GM21737 (cell line): Measurements from ENCODE around the gene P4HB.

Experiments used
- ATAC-seq: cut with Tn5 transposase; IDR thresholded peaks from one replicate; pipeline ENCODE4 v1.9.1; 2021; ENCODE audit warnings: mild to moderate bottlenecking, moderate library complexity; ENCODE audit not compliant: unreplicated experiment

P4HB gene

DNA sequence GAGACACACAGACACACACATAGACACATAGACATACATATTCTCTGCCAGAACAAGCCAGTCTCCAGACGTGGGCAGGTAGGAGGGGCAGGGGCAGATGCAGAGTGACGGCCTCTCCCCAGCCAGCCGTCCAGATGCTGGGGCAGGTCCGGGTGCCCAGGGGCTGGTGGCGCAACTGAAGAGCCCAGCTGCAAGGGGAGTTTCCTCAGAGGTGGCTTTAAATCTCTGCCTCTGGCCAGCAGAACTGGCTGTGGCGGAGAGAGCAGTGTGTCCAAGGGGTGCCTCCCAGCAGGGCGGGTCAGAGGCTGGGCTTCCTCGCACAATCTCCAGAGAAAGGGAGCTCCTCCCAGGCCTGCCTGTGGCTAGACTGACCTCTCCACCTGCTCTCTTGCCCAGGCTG lies 65.8 kb downstream of the P4HB start:
- ATAC-seq, result no peak

DNA sequence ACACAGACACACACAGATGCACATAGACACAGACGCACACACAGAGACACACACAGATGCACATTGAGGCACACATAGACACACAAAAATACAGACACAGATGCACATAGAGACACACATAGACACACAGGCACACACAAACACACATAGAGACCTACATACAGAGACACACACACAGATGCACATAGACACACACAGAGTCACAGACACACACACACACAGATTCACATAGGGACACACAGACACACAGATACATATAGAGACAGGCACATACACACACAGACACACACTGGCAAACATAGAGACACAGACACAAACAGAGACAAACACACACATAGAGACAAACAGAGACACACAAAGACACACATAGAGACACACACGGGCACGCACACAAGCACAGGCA lies 66.3 kb downstream of the P4HB start:
- ATAC-seq, result no peak
